CD14-positive monocyte (primary cell): Measurements from ENCODE around the gene CD300A. TPM values are rescaled to one million over a fixed set of nuclear protein-coding genes. Genes with fewer than 3 reads are reported as not detected.
A peak's percentile ranks its signal among the peaks of the same experiment; 100 is the strongest.

Experiments
- DNase-seq, 3 donors: peaks; one replicate each; pipeline ENCODE4 v3.0.0-alpha.2; 2011 to 2022
- H2AFZ ChIP-seq: 2 replicates; pipeline ENCODE4 v1.6.0; 2012; ENCODE audit warnings: mild to moderate bottlenecking, low read depth, low read length, inconsistent platforms; ENCODE audit not compliant: insufficient read depth, poor library complexity, severe bottlenecking
- H3K27ac ChIP-seq, 2 donors: 1 replicate in 1 of 2; 2 replicates in 1 of 2; pipeline ENCODE4 v1.5.1; 2012 to 2013; ENCODE audit warnings: low read length in 2 of 2, control low read depth in 1 of 2, inconsistent platforms in 1 of 2, low read depth in 1 of 2, mild to moderate bottlenecking in 1 of 2
- H3K27me3 ChIP-seq, 2 donors: one replicate each; pipeline versions ENCODE4 v1.6.0 to v1.6.1; 2011 to 2013; ENCODE audit warnings: low read length in 2 of 2; ENCODE audit not compliant: control insufficient read depth in 2 of 2, insufficient read depth in 2 of 2
- H3K36me3 ChIP-seq, 2 donors: replicated peaks in 1 of 2; 1 replicate in 1 of 2; 2 replicates in 1 of 2; pipeline versions ENCODE4 v1.5.1 to v1.6.1; 2012 to 2013; ENCODE audit warnings: low read length in 2 of 2, control low read depth in 1 of 2, inconsistent platforms in 1 of 2, mild to moderate bottlenecking in 1 of 2; ENCODE audit not compliant: insufficient read depth in 2 of 2, control insufficient read depth in 1 of 2
- H3K4me1 ChIP-seq, 2 donors: 1 replicate in 1 of 2; 2 replicates in 1 of 2; pipeline versions ENCODE4 v1.5.1 to v1.6.1; 2012 to 2013; ENCODE audit warnings: low read length in 2 of 2, control low read depth in 1 of 2, inconsistent platforms in 1 of 2, mild to moderate bottlenecking in 1 of 2, moderate library complexity in 1 of 2; ENCODE audit not compliant: insufficient read depth in 2 of 2, control insufficient read depth in 1 of 2
- H3K4me2 ChIP-seq: replicated peaks from 2 replicates; pipeline ENCODE3; 2012; ENCODE audit warnings: low read length, moderate library complexity, mild to moderate bottlenecking; ENCODE audit not compliant: poor library complexity, severe bottlenecking; ENCODE audit errors: extremely low read depth
- H3K4me3 ChIP-seq, 3 experiments: fragments of 200-600 bp in 1 of 3; sonication (generic) in 1 of 3; replicated peaks in 1 of 3; 1 replicate in 2 of 3; 2 replicates in 1 of 3; pipeline ENCODE4 v1.5.1; 2011 to 2013; ENCODE audit warnings: low read length in 3 of 3, mild to moderate bottlenecking in 3 of 3, control low read depth in 2 of 3, low read depth in 2 of 3, inconsistent platforms in 1 of 3, moderate library complexity in 1 of 3
- H3K79me2 ChIP-seq: 2 replicates; pipeline ENCODE4 v1.6.0; 2012; ENCODE audit warnings: mild to moderate bottlenecking, control low read depth, inconsistent platforms, low read length, moderate library complexity; ENCODE audit not compliant: insufficient read depth
- H3K9ac ChIP-seq: 2 replicates; pipeline ENCODE4 v1.6.0; 2017; ENCODE audit warnings: low read length, mild to moderate bottlenecking; ENCODE audit not compliant: insufficient read depth, poor library complexity, severe bottlenecking
- H3K9me3 ChIP-seq, 2 donors: replicated peaks in 1 of 2; 1 replicate in 1 of 2; 2 replicates in 1 of 2; pipeline versions ENCODE4 v1.5.1 to v1.6.1; 2012 to 2013; ENCODE audit warnings: low read length in 2 of 2, control low read depth in 1 of 2; ENCODE audit not compliant: control insufficient read depth in 1 of 2, insufficient read depth in 1 of 2
- H4K20me1 ChIP-seq: 2 replicates; pipeline ENCODE4 v1.6.0; 2012; ENCODE audit warnings: mild to moderate bottlenecking, low read length, control low read depth, moderate library complexity; ENCODE audit not compliant: insufficient read depth
- H3K27ac Mint-ChIP-seq, 7 donors: one replicate each; pipeline ENCODE4 v1.8.0; 2020; ENCODE audit warnings: mild to moderate bottlenecking in 7 of 7, mixed read lengths in 7 of 7, moderate library complexity in 6 of 7, inconsistent platforms in 2 of 7
- H3K27me3 Mint-ChIP-seq, 3 donors: one replicate each; pipeline ENCODE4 v1.8.0; 2021 to 2022; ENCODE audit warnings: low read depth in 3 of 3, mild to moderate bottlenecking in 3 of 3, mixed read lengths in 3 of 3, moderate library complexity in 3 of 3, inconsistent platforms in 1 of 3
- H3K36me3 Mint-ChIP-seq, 2 donors: one replicate each; pipeline ENCODE4 v1.8.0; 2020; ENCODE audit warnings: mixed read lengths in 2 of 2, inconsistent platforms in 1 of 2, mild to moderate bottlenecking in 1 of 2
- H3K4me1 Mint-ChIP-seq: one replicate; pipeline ENCODE4 v1.8.0; 2020; ENCODE audit warnings: mild to moderate bottlenecking, mixed read lengths
- H3K4me3 Mint-ChIP-seq, 2 donors: one replicate each; pipeline ENCODE4 v1.8.0; 2020; ENCODE audit warnings: mild to moderate bottlenecking in 2 of 2, mixed read lengths in 2 of 2, moderate library complexity in 1 of 2
- H3K9me3 Mint-ChIP-seq, 7 donors: one replicate each; pipeline ENCODE4 v1.8.0; 2020 to 2022; ENCODE audit warnings: mixed read lengths in 7 of 7, mild to moderate bottlenecking in 6 of 7, moderate library complexity in 6 of 7, inconsistent platforms in 2 of 7
- CTCF ChIP-seq: fragments of 200-600 bp; IDR thresholded peaks from one replicate; pipeline ENCODE4 v1.8.0; 2022; ENCODE audit warnings: antibody characterized with exemption, mild to moderate bottlenecking
- WGBS: methylation state at CpG from one replicate; pipeline ENCODE4 v1.1.5; 2013; ENCODE audit warnings: missing lambda C conversion rate; ENCODE audit not compliant: insufficient coverage; 5-methylcytosine and 5-hydroxymethylcytosine counted together
- intact Hi-C, 2 donors: fragments of 100-400 bp; cut with micrococcal nuclease; formaldehyde crosslinking; loops; one replicate each; pipeline versions ENCODE4 v1.15.0 to v1.15.1; 2023
- polyA plus RNA-seq, 3 donors: library from polyadenylated mRNA; depleted of rRNA in 1 of 3; unstranded in 2 of 3; stranded (reverse) in 1 of 3; fragments of 300-500 nt in 2 of 3; fragments of >200 nt in 1 of 3; fragmentation: Illumina TruSeq in 2 of 3; gene quantifications; 1 replicate in 2 of 3; 2 replicates in 1 of 3; pipeline ENCODE4 v1.2.3, GENCODE V29; 2012 to 2021

Gene CD300A
- polyA plus RNA-seq, 3 donors = 173 to 222 (median 212) TPM

- Histone ChIP-seq H3K9ac (peak overlapping the region; percentile 76), H3K4me3 (peak overlapping the region in 1 of 3 experiments; percentile 55), H4K20me1 (no peaks in the 10 kb centered on the region), H3K4me1 (peaks cover 76 to 87% of the 10 kb centered on the region in 2 donors), H2AFZ (no peak overlapping the region), H3K79me2 (peaks cover 60% of the 10 kb centered on the region), H3K27me3 (no peaks in the 10 kb centered on the region), H3K36me3 (peaks cover 41 to 48% of the 10 kb centered on the region in 2 donors), H3K27ac (peak overlapping the region; percentile 98 to 99), H3K4me2 (peak overlapping the region; percentile 63), H3K9me3 (peaks cover 8 to 16% of the 10 kb centered on the region in 2 donors)
- peaks cover 61 to 69% of the 10 kb centered on the region in 2 donors for H3K36me3 Mint-ChIP-seq
- peak; percentile 84 to 93 (median 89) for DNase-seq
- H3K4me1 Mint-ChIP-seq = peaks cover 80% of the 10 kb centered on the region
- 0% methylated on average over 4 of the region's 9 CpGs for WGBS
- H3K4me3 Mint-ChIP-seq = peak overlapping the region; percentile 68 to 79
- H3K27ac Mint-ChIP-seq = peak overlapping the region; percentile 98 to 100 (median 100)
- no peaks in the 10 kb centered on the region for H3K27me3 Mint-ChIP-seq
- no peak for TF ChIP-seq CTCF
- H3K9me3 Mint-ChIP-seq = peaks cover 7 to 24% (median 12%) of the 10 kb centered on the region in 7 donors
- intact Hi-C loops = no loop called here
Observed at GRCh38 chr17:74521701-74522201, 55.3 kb downstream of the CD300A start.

- H3K27ac Mint-ChIP-seq = peak overlapping the region; percentile 98 to 100 (median 100)
- H3K4me1 Mint-ChIP-seq = peaks cover 84% of the 10 kb centered on the region
- Histone ChIP-seq H3K9me3 (peaks cover 8 to 16% of the 10 kb centered on the region in 2 donors), H2AFZ (no peak overlapping the region), H3K27ac (peak overlapping the region; percentile 98 to 99), H3K36me3 (peaks cover 45 to 56% of the 10 kb centered on the region in 2 donors), H4K20me1 (no peaks in the 10 kb centered on the region), H3K4me3 (peak overlapping the region in 1 of 3 experiments; percentile 55), H3K4me2 (peak overlapping the region; percentile 63), H3K27me3 (no peaks in the 10 kb centered on the region), H3K4me1 (peaks cover 84 to 87% of the 10 kb centered on the region in 2 donors), H3K9ac (no peak overlapping the region), H3K79me2 (peaks cover 68% of the 10 kb centered on the region)
- H3K4me3 Mint-ChIP-seq = peak overlapping the region in 1 of 2 donors; percentile 55
- no peak for TF ChIP-seq CTCF
- 98% methylated on average over 8 of the region's 10 CpGs for WGBS
- H3K9me3 Mint-ChIP-seq = peaks cover 7 to 23% (median 12%) of the 10 kb centered on the region in 7 donors
- H3K27me3 Mint-ChIP-seq = no peaks in the 10 kb centered on the region
- no peak for DNase-seq
- intact Hi-C loops = no loop called here
- H3K36me3 Mint-ChIP-seq = peaks cover 66 to 75% of the 10 kb centered on the region in 2 donors
Observed at GRCh38 chr17:74522381-74523105, 56.1 kb downstream of the CD300A start.
